ENCODE results near the gene USF3. TPM values are rescaled to one million over a fixed set of nuclear protein-coding genes. Genes with fewer than 3 reads are reported as not detected.

USF3 gene
- total and polyA plus RNA-seq, 4 donors = 5.2 to 21.3 (median 9.8) TPM

GRCh38 chr3:113743006-113743630, 46.7 kb upstream of the USF3 start:
- Histone ChIP-seq H3K27me3 (ENCODE audit: control insufficient read depth in 3 of 3, insufficient read depth in 3 of 3, low read length in 2 of 3) (no peaks in the 10 kb centered on the region), H3K36me3 (ENCODE audit: control insufficient read depth in 4 of 4, insufficient read depth in 4 of 4, low read length in 4 of 4) (peaks cover 0 to 3% (median 0%) of the 10 kb centered on the region in 4 donors), H3K4me3 (no peak overlapping the region), H3K9me3 (ENCODE audit: control insufficient read depth in 4 of 4, insufficient read depth in 3 of 4, low read length in 3 of 4) (no peaks in the 10 kb centered on the region), H3K27ac (ENCODE audit: low read depth in 1 of 2, low read length in 1 of 2) (no peak overlapping the region), H3K4me1 (ENCODE audit: control insufficient read depth in 5 of 5, insufficient read depth in 5 of 5, low read length in 5 of 5) (peaks cover 0 to 37% (median 7%) of the 10 kb centered on the region in 5 donors), H3K9ac (ENCODE audit: insufficient read depth in 1 of 2, low read length in 2 of 2) (peak overlapping the region in 1 of 2 donors; percentile 68)
- 62 to 78% methylated on average over 7 of the region's 7 CpGs for WGBS, 2 donors
- DNase-seq = no peak
- ATAC-seq (ENCODE audit: insufficient read depth, low FRiP score) = no peak
- no peak for TF ChIP-seq CTCF (IDR thresholded peaks at IDR 0.05; ENCODE audit: control extremely low read depth, extremely low read depth)

GRCh38 chr3:113741620-113742019, 45.2 kb upstream of the USF3 start:
- H3K27me3 ChIP-seq (ENCODE audit: control insufficient read depth in 3 of 3, insufficient read depth in 3 of 3, low read length in 2 of 3) = no peaks in the 10 kb centered on the region
- no peaks in the 10 kb centered on the region for H3K9me3 ChIP-seq (ENCODE audit: control insufficient read depth in 4 of 4, insufficient read depth in 3 of 4, low read length in 3 of 4)
- peaks cover 0 to 35% (median 9%) of the 10 kb centered on the region in 5 donors for H3K4me1 ChIP-seq (ENCODE audit: control insufficient read depth in 5 of 5, insufficient read depth in 5 of 5, low read length in 5 of 5)
- no peak for TF ChIP-seq CTCF (IDR thresholded peaks at IDR 0.05; ENCODE audit: control extremely low read depth, extremely low read depth)
- H3K4me3 ChIP-seq = no peak overlapping the region
- no peak for ATAC-seq (ENCODE audit: insufficient read depth, low FRiP score)
- H3K27ac ChIP-seq (ENCODE audit: low read depth in 1 of 2, low read length in 1 of 2) = no peak overlapping the region
- DNase-seq = no peak
- 56 to 66% methylated on average over 1 of the region's 1 CpG for WGBS, 2 donors
- peaks cover 0 to 3% (median 0%) of the 10 kb centered on the region in 4 donors for H3K36me3 ChIP-seq (ENCODE audit: control insufficient read depth in 4 of 4, insufficient read depth in 4 of 4, low read length in 4 of 4)
- H3K9ac ChIP-seq (ENCODE audit: insufficient read depth in 1 of 2, low read length in 2 of 2) = no peak overlapping the region

GRCh38 chr3:113741086-113741485, 44.6 kb upstream of the USF3 start:
- 57 to 61% methylated on average over 5 of the region's 5 CpGs for WGBS, 2 donors
- peaks cover 0 to 37% (median 12%) of the 10 kb centered on the region in 5 donors for H3K4me1 ChIP-seq (ENCODE audit: control insufficient read depth in 5 of 5, insufficient read depth in 5 of 5, low read length in 5 of 5)
- no peak for ATAC-seq (ENCODE audit: insufficient read depth, low FRiP score)

More at GRCh38 chr3:113741086-113741485, 44.6 kb upstream of the USF3 start:
- peak in 1 of 3 donors; percentile 23 for DNase-seq
- no peak overlapping the region for H3K27ac ChIP-seq (ENCODE audit: low read depth in 1 of 2, low read length in 1 of 2)
- H3K36me3 ChIP-seq (ENCODE audit: control insufficient read depth in 4 of 4, insufficient read depth in 4 of 4, low read length in 4 of 4) = peaks cover 0 to 3% (median 0%) of the 10 kb centered on the region in 4 donors
- no peaks in the 10 kb centered on the region for H3K27me3 ChIP-seq (ENCODE audit: control insufficient read depth in 3 of 3, insufficient read depth in 3 of 3, low read length in 2 of 3)
- no peaks in the 10 kb centered on the region for H3K9me3 ChIP-seq (ENCODE audit: control insufficient read depth in 4 of 4, insufficient read depth in 3 of 4, low read length in 3 of 4)
- no peak overlapping the region for H3K4me3 ChIP-seq
- H3K9ac ChIP-seq (ENCODE audit: insufficient read depth in 1 of 2, low read length in 2 of 2) = no peak overlapping the region
- TF ChIP-seq CTCF (IDR thresholded peaks at IDR 0.05; ENCODE audit: control extremely low read depth, extremely low read depth) = no peak
